ENCODE results near the gene CYS1.

Gene CYS1

GRCh38 chr2:10045561-10046355 is 34.5 kb downstream of the CYS1 start:
- no peak overlapping the region for H3K27ac ChIP-seq (ENCODE audit: low read depth, low read length)

GRCh38 chr2:10043906-10044601 is 36.2 kb downstream of the CYS1 start:
- H3K9ac ChIP-seq (ENCODE audit: low read depth, low read length) = peak overlapping the region; percentile 83; the same call in 1 of the 2 replicates
- peaks cover 8% of the 10 kb centered on the region for H3K4me1 ChIP-seq (ENCODE audit: control insufficient read depth, insufficient read depth, low read length)
- peak overlapping the region; percentile 90 for H3K27ac ChIP-seq (ENCODE audit: low read depth, low read length)

More at GRCh38 chr2:10045561-10046355, 34.5 kb downstream of the CYS1 start:
- no peak overlapping the region for H3K9ac ChIP-seq (ENCODE audit: low read depth, low read length)
- peaks cover 17% of the 10 kb centered on the region for H3K27me3 ChIP-seq (ENCODE audit: control insufficient read depth, insufficient read depth, low read length)
- H3K4me1 ChIP-seq (ENCODE audit: control insufficient read depth, insufficient read depth, low read length) = peaks cover 8% of the 10 kb centered on the region
- peaks cover 15% of the 10 kb centered on the region for H3K36me3 ChIP-seq (ENCODE audit: control insufficient read depth, insufficient read depth, low read length)
- H3K4me3 ChIP-seq (ENCODE audit: low read depth, low read length) = no peak overlapping the region
- no peaks in the 10 kb centered on the region for H3K9me3 ChIP-seq (ENCODE audit: control insufficient read depth, insufficient read depth, low read length)

GRCh38 chr2:10043256-10043905 is 36.8 kb downstream of the CYS1 start, which contains the start of gene KLF11:
Gene KLF11 (plus strand): TSS chr2:10043550. CDS start chr2:10043717, 167 bp downstream.
- Histone ChIP-seq H3K4me1 (ENCODE audit: control insufficient read depth, insufficient read depth, low read length) (peaks cover 8% of the 10 kb centered on the region), H3K36me3 (ENCODE audit: control insufficient read depth, insufficient read depth, low read length) (peaks cover 10% of the 10 kb centered on the region), H3K9me3 (ENCODE audit: control insufficient read depth, insufficient read depth, low read length) (no peaks in the 10 kb centered on the region), H3K27ac (ENCODE audit: low read depth, low read length) (peak within 1 kb of the TSS; percentile 90), H3K9ac (ENCODE audit: low read depth, low read length) (peak within 1 kb of the TSS; percentile 83), H3K4me3 (ENCODE audit: low read depth, low read length) (peak within 1 kb of the TSS; percentile 65), H3K27me3 (ENCODE audit: control insufficient read depth, insufficient read depth, low read length) (peaks cover 17% of the 10 kb centered on the region)

More at GRCh38 chr2:10043906-10044601, 36.2 kb downstream of the CYS1 start:
- Histone ChIP-seq H3K4me3 (ENCODE audit: low read depth, low read length) (peak overlapping the region; percentile 64), H3K9me3 (ENCODE audit: control insufficient read depth, insufficient read depth, low read length) (no peaks in the 10 kb centered on the region), H3K27me3 (ENCODE audit: control insufficient read depth, insufficient read depth, low read length) (peaks cover 17% of the 10 kb centered on the region), H3K36me3 (ENCODE audit: control insufficient read depth, insufficient read depth, low read length) (peaks cover 14% of the 10 kb centered on the region)

- Histone ChIP-seq H3K9ac (ENCODE audit: low read depth, low read length) (peak overlapping the region; percentile 43), H3K4me1 (ENCODE audit: control insufficient read depth, insufficient read depth, low read length) (peaks cover 8% of the 10 kb centered on the region), H3K4me3 (ENCODE audit: low read depth, low read length) (peak overlapping the region; percentile 65), H3K27ac (ENCODE audit: low read depth, low read length) (peak overlapping the region; percentile 76), H3K36me3 (ENCODE audit: control insufficient read depth, insufficient read depth, low read length) (peaks cover 1% of the 10 kb centered on the region; the same call in 1 of the 2 replicates), H3K27me3 (ENCODE audit: control insufficient read depth, insufficient read depth, low read length) (peaks cover 17% of the 10 kb centered on the region), H3K9me3 (ENCODE audit: control insufficient read depth, insufficient read depth, low read length) (no peaks in the 10 kb centered on the region)
Observed at GRCh38 chr2:10042301-10043161, 37.7 kb downstream of the CYS1 start.

GRCh38 chr2:10041711-10042110 is 38.5 kb downstream of the CYS1 start:
- H3K27me3 ChIP-seq (ENCODE audit: control insufficient read depth, insufficient read depth, low read length) = peaks cover 17% of the 10 kb centered on the region
- H3K4me1 ChIP-seq (ENCODE audit: control insufficient read depth, insufficient read depth, low read length) = peaks cover 8% of the 10 kb centered on the region
- no peaks in the 10 kb centered on the region for H3K36me3 ChIP-seq (ENCODE audit: control insufficient read depth, insufficient read depth, low read length)
- H3K9me3 ChIP-seq (ENCODE audit: control insufficient read depth, insufficient read depth, low read length) = no peaks in the 10 kb centered on the region
- H3K9ac ChIP-seq (ENCODE audit: low read depth, low read length) = no peak overlapping the region
- H3K4me3 ChIP-seq (ENCODE audit: low read depth, low read length) = peak overlapping the region; percentile 65; the same call in 1 of the 2 replicates
- no peak overlapping the region for H3K27ac ChIP-seq (ENCODE audit: low read depth, low read length)

- no peaks in the 10 kb centered on the region for H3K36me3 ChIP-seq (ENCODE audit: control insufficient read depth, insufficient read depth, low read length)
- peaks cover 8% of the 10 kb centered on the region for H3K4me1 ChIP-seq (ENCODE audit: control insufficient read depth, insufficient read depth, low read length)
- peaks cover 17% of the 10 kb centered on the region for H3K27me3 ChIP-seq (ENCODE audit: control insufficient read depth, insufficient read depth, low read length)
- no peak overlapping the region for H3K9ac ChIP-seq (ENCODE audit: low read depth, low read length)
- H3K4me3 ChIP-seq (ENCODE audit: low read depth, low read length) = no peak overlapping the region
- H3K9me3 ChIP-seq (ENCODE audit: control insufficient read depth, insufficient read depth, low read length) = no peaks in the 10 kb centered on the region
- H3K27ac ChIP-seq (ENCODE audit: low read depth, low read length) = no peak overlapping the region
Observed at GRCh38 chr2:10039658-10040410, 40.4 kb downstream of the CYS1 start.

- Histone ChIP-seq H3K27me3 (ENCODE audit: control insufficient read depth, insufficient read depth, low read length) (peaks cover 10% of the 10 kb centered on the region), H3K27ac (ENCODE audit: low read depth, low read length) (no peak overlapping the region), H3K4me1 (ENCODE audit: control insufficient read depth, insufficient read depth, low read length) (peaks cover 8% of the 10 kb centered on the region), H3K36me3 (ENCODE audit: control insufficient read depth, insufficient read depth, low read length) (no peaks in the 10 kb centered on the region), H3K9ac (ENCODE audit: low read depth, low read length) (no peak overlapping the region), H3K9me3 (ENCODE audit: control insufficient read depth, insufficient read depth, low read length) (no peaks in the 10 kb centered on the region), H3K4me3 (ENCODE audit: low read depth, low read length) (no peak overlapping the region)
Observed at GRCh38 chr2:10038716-10039115, 41.5 kb downstream of the CYS1 start.

- no peaks in the 10 kb centered on the region for H3K9me3 ChIP-seq (ENCODE audit: control insufficient read depth, insufficient read depth, low read length)
- peaks cover 8% of the 10 kb centered on the region for H3K4me1 ChIP-seq (ENCODE audit: control insufficient read depth, insufficient read depth, low read length)
- H3K27me3 ChIP-seq (ENCODE audit: control insufficient read depth, insufficient read depth, low read length) = peaks cover 10% of the 10 kb centered on the region
- H3K27ac ChIP-seq (ENCODE audit: low read depth, low read length) = no peak overlapping the region
- no peak overlapping the region for H3K4me3 ChIP-seq (ENCODE audit: low read depth, low read length)
- H3K36me3 ChIP-seq (ENCODE audit: control insufficient read depth, insufficient read depth, low read length) = no peaks in the 10 kb centered on the region
- no peak overlapping the region for H3K9ac ChIP-seq (ENCODE audit: low read depth, low read length)
Observed at GRCh38 chr2:10038123-10038522, 42.1 kb downstream of the CYS1 start.

- no peaks in the 10 kb centered on the region for H3K36me3 ChIP-seq (ENCODE audit: control insufficient read depth, insufficient read depth, low read length)
- H3K4me3 ChIP-seq (ENCODE audit: low read depth, low read length) = no peak overlapping the region
- no peak overlapping the region for H3K27ac ChIP-seq (ENCODE audit: low read depth, low read length)
- H3K27me3 ChIP-seq (ENCODE audit: control insufficient read depth, insufficient read depth, low read length) = no peaks in the 10 kb centered on the region
- H3K9ac ChIP-seq (ENCODE audit: low read depth, low read length) = no peak overlapping the region
- no peaks in the 10 kb centered on the region for H3K4me1 ChIP-seq (ENCODE audit: control insufficient read depth, insufficient read depth, low read length)
- H3K9me3 ChIP-seq (ENCODE audit: control insufficient read depth, insufficient read depth, low read length) = no peaks in the 10 kb centered on the region
Observed at GRCh38 chr2:10036095-10036884, 43.9 kb downstream of the CYS1 start.

Measured in HUES48 (cell line).